Measurements from ENCODE around the gene NUP62. TPM values are rescaled to one million over a fixed set of nuclear protein-coding genes. Genes with fewer than 3 reads are reported as not detected.
"Not testable (repeated sequence)": the region's sequence is repeated elsewhere in the genome, so short reads cannot be mapped to it uniquely, and the experiment has no call there.

Gene NUP62
- total RNA-seq, 4 donors from 2014 or later: 34.5 to 40.1 (median 34.9) TPM

DNA sequence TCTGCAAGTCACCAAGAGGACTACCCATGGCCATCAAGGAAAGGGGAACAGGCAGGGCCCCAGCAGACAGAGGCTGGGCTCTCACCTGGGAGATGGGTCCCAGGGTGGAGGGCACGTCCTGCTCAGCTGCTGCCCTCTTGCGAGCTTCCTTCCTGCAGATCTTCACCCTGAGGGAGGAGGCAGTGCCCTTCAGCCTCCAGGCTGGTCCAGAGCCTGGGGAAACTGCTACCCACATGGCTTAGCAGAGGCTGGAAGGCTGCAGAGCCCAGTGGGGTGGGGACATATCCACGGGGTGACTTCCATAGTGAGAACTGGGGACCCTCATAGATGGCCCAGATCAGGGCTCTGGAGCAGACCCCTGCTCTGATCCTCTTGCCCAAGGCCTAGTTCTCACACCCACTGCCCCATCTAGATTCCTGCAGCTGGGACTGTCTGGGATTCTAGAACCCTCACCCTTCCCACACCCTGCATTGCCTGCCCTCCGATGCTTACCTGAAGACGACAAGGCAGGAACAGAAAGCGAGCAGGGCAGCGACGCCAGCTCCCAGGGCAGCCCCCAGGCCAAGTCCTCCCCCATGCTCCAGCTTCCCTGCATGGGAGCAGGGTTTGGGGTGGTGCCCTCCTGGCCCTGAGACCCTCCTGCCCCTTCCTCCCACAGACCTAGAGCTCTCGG lies 22.6 kb upstream of the NUP62 start:
- Histone ChIP-seq H3K36me3 (no peaks in the 10 kb centered on the region), H3K27ac (no peak overlapping the region), H3K4me1 (peaks cover 10 to 32% (median 10%) of the 10 kb centered on the region in 3 donors), H3K4me3 (no peak overlapping the region), H3K27me3 (peaks cover 0 to 72% (median 0%) of the 10 kb centered on the region in 4 donors), H3K9me3 (no peaks in the 10 kb centered on the region)
- no peak for DNase-seq
- TF ChIP-seq, protein P1, sequence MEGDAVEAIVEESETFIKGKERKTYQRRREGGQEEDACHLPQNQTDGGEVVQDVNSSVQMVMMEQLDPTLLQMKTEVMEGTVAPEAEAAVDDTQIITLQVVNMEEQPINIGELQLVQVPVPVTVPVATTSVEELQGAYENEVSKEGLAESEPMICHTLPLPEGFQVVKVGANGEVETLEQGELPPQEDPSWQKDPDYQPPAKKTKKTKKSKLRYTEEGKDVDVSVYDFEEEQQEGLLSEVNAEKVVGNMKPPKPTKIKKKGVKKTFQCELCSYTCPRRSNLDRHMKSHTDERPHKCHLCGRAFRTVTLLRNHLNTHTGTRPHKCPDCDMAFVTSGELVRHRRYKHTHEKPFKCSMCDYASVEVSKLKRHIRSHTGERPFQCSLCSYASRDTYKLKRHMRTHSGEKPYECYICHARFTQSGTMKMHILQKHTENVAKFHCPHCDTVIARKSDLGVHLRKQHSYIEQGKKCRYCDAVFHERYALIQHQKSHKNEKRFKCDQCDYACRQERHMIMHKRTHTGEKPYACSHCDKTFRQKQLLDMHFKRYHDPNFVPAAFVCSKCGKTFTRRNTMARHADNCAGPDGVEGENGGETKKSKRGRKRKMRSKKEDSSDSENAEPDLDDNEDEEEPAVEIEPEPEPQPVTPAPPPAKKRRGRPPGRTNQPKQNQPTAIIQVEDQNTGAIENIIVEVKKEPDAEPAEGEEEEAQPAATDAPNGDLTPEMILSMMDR (IDR thresholded peaks at IDR 0.05): no peak
- TF ChIP-seq POLR2A (IDR thresholded peaks at IDR 0.05): no peak
- intact Hi-C loops (cut with DNase I): no loop called here
- WGBS, 2 donors: 80 to 86% methylated on average over 4 to 7 of the region's 9 CpGs

DNA sequence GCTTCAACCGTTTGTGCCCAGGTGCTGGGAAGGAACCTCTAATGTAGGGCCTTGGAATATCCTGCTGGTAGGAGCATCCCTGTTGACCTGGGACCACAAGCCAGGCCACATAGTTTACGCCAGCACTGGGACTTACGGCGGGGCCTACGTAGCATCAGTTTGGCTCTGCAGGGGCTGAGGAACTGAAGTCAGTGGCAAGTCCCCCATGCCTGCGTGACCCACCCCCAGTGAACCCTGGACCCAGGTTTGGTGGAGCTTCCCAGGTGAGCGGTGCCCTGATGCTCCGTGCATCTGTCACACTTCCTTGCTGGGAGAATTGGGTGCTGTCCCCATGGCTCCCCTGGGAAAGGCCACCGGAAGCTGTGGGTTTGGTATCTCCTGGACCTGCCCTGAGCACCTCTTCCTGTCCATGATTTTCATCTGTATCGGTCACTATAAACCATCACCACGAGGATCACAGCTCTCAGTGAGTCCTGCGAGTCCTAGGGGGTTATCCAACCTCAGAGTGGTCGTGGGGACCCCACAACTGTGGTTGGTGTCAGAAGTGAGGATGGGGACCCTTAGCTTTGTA lies 21.7 kb upstream of the NUP62 start:
- Histone ChIP-seq H3K27ac (no peak overlapping the region), H3K4me3 (no peak overlapping the region), H3K9me3 (no peaks in the 10 kb centered on the region), H3K36me3 (no peaks in the 10 kb centered on the region), H3K4me1 (peaks cover 10 to 30% (median 10%) of the 10 kb centered on the region in 3 donors), H3K27me3 (peaks cover 0 to 78% (median 0%) of the 10 kb centered on the region in 4 donors)
- TF ChIP-seq, protein P1 (IDR thresholded peaks at IDR 0.05): no peak
- intact Hi-C loops (cut with DNase I): no loop called here
- 48 to 88% methylated on average over 3 to 7 of the region's 13 CpGs for WGBS, 2 donors
- DNase-seq: no peak

DNA sequence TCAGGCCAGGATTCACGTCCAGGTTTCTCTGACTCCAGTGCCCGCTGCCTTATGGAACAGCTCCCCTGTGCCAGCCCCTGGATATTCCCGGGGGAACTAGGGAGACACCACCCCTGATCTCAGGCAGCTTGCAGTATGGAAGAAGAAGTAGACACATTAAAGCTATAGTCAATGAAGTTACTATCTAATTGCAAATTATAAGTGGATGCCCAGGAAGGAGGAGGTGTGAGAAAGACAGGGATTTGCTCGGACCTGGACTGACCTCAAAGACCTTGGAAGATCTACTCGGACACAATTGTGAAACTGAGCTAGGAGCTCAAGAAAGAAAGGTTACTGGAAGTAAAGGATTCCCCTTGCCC lies 21.3 kb upstream of the NUP62 start:
- peaks cover 10 to 25% (median 10%) of the 10 kb centered on the region in 3 donors for H3K4me1 ChIP-seq
- no peak overlapping the region for H3K4me3 ChIP-seq
- 83 to 85% methylated on average over 3 to 5 of the region's 5 CpGs for whole genome bisulfite sequencing, 2 donors
- no peak for TF ChIP-seq POLR2A (IDR thresholded peaks at IDR 0.05)
- TF ChIP-seq, protein P1 (IDR thresholded peaks at IDR 0.05): no peak
- no peaks in the 10 kb centered on the region for H3K9me3 ChIP-seq
- intact Hi-C loops (cut with DNase I): no loop called here
- DNase-seq: no peak
- H3K27me3 ChIP-seq: peaks cover 0 to 78% (median 0%) of the 10 kb centered on the region in 4 donors
- H3K36me3 ChIP-seq: no peaks in the 10 kb centered on the region
- H3K27ac ChIP-seq: no peak overlapping the region

DNA sequence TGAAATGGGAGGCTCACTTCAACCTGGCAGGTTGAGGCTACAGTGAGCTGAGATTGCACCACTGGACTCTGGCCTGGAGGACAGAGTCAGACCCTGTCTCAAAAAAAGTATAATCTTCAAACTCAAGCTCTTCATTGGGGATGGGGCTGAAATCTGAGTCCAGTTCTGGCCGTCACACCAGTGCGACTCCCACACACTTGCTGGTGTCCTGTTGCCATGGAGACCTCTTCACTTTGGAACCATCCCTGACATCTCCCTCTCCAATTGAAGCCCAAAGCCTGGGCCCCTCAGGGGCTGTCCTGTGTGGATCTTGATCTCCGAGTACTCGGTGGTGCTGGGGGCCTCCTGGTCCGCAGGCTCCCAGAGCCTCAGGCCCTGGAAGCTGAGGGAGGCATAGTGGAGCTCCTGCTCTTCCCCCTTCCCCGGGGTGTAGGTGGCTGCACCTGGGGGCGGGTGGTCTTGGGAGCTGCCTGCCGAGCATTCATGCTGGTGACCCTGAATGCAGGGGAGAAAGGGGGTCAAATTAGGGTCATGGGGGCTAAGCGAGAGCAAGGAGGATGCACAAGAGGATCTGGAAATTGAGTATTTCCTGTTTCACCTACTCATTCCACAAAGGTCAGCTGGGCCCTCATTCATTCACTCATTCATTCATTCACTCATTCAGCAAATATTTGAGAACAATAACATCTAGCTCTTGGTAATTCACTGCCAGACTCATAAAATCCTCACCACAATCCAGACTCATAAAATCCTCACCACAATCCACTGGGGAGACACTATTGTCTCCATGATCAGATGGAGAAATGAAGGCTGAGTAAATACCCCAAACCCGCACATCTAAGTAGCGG lies 20.7 kb upstream of the NUP62 start:
- no peak overlapping the region for H3K27ac ChIP-seq
- H3K27me3 ChIP-seq: peaks cover 0 to 77% (median 0%) of the 10 kb centered on the region in 4 donors
- H3K4me1 ChIP-seq: peaks cover 9 to 19% (median 10%) of the 10 kb centered on the region in 3 donors
- no peak for TF ChIP-seq POLR2A (IDR thresholded peaks at IDR 0.05)
- TF ChIP-seq, protein P1 (IDR thresholded peaks at IDR 0.05): no peak
- DNase-seq: no peak
- H3K4me3 ChIP-seq: no peak overlapping the region
- intact Hi-C loops (cut with DNase I): no loop called here
- H3K36me3 ChIP-seq: no peaks in the 10 kb centered on the region
- H3K9me3 ChIP-seq: no peaks in the 10 kb centered on the region
- WGBS, 2 donors: 81 to 88% methylated on average over 5 of the region's 11 CpGs

DNA sequence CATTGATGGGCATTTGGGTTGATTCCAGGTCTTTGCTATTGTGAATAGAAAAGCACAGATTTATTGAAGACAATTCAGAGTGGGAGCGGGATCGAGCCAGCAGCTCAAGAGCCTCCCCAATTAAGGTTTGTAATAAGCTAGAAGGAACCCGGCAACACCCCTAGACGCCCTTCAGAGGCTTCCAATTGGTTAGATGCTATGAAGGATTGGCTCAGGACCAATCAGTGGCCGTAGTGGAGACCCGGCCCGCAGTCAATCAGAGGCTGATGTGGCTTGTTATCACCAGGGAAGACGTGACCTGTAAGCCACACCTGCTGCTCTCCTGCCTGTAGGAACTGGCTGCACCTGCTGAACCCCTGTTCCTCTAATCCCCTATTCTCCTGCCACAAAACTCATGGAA lies 17.1 kb upstream of the NUP62 start:
- DNase-seq: no peak
- peaks cover 0 to 49% (median 0%) of the 10 kb centered on the region in 4 donors for H3K27me3 ChIP-seq
- H3K4me3 ChIP-seq: no peak overlapping the region
- no peaks in the 10 kb centered on the region for H3K9me3 ChIP-seq
- H3K4me1 ChIP-seq: no peaks in the 10 kb centered on the region
- no peak for TF ChIP-seq POLR2A (IDR thresholded peaks at IDR 0.05)
- TF ChIP-seq, protein P1 (IDR thresholded peaks at IDR 0.05): no peak
- no peaks in the 10 kb centered on the region for H3K36me3 ChIP-seq
- 66 to 71% methylated on average over 6 of the region's 8 CpGs for WGBS, 2 donors
- no peak overlapping the region for H3K27ac ChIP-seq
- intact Hi-C loops (cut with DNase I): no loop called here

DNA sequence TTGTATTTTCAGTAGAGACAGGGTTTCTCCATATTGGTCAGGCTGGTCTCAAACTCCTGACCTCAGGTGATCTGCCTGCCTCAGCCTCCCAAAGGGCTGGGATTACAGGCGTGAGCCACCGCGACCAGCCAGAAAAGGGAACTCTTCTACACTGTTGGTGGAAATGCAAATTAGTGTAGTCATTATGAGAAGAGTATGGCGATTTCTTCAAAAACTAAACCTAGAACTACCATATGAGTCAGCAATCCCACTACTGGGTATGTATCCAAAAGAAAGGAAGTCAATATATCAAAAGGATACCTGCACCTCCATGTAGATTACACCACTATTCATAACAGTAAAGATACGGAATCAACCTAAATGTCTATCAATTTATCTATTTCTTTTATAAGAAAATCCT lies 15.3 kb upstream of the NUP62 start:
- intact Hi-C loops (cut with DNase I); H3K9me3 ChIP-seq; DNase-seq; H3K27ac ChIP-seq; H3K4me1 ChIP-seq; H3K36me3 ChIP-seq; H3K4me3 ChIP-seq: not testable (repeated sequence)
- peaks cover 0 to 31% (median 0%) of the 10 kb centered on the region in 4 donors for H3K27me3 ChIP-seq
- WGBS, 2 donors: 62 to 65% methylated on average over 2 to 5 of the region's 5 CpGs
